Astrocyte (in vitro differentiated cells and primary cell): ENCODE data around the gene RBPJ. TPM values are rescaled to one million over a fixed set of nuclear protein-coding genes. Genes with fewer than 3 reads are reported as not detected.

Experiments
- DNase-seq: peaks from one replicate; pipeline ENCODE4 v3.0.0-alpha.2; 2010; ENCODE audit warnings: low read depth
- FAIRE-seq: peaks from 2 replicates; lab custom pipeline; 2011; peaks lifted over from hg19 to GRCh38; lab: Jason Lieb, UNC
- H2AFZ ChIP-seq: 2 replicates; pipeline ENCODE4 v1.6.0; 2012; ENCODE audit warnings: low read depth, low read length, inconsistent platforms
- H3K27ac ChIP-seq: 2 replicates; pipeline ENCODE4 v1.5.1; 2011; ENCODE audit warnings: low read depth, low read length, inconsistent platforms
- H3K27me3 ChIP-seq: 2 replicates; pipeline ENCODE4 v1.6.0; 2011; ENCODE audit warnings: low read length, inconsistent platforms; ENCODE audit not compliant: insufficient read depth
- H3K36me3 ChIP-seq: 2 replicates; pipeline ENCODE4 v1.5.1; 2011; ENCODE audit warnings: low read length, inconsistent platforms; ENCODE audit not compliant: insufficient read depth
- H3K4me1 ChIP-seq: 2 replicates; pipeline ENCODE4 v1.5.1; 2011; ENCODE audit warnings: low read length, inconsistent platforms; ENCODE audit not compliant: insufficient read depth
- H3K4me2 ChIP-seq: 2 replicates; pipeline ENCODE4 v1.6.0; 2012; ENCODE audit warnings: low read length, inconsistent platforms
- H3K4me3 ChIP-seq: 2 replicates; pipeline ENCODE4 v1.5.1; 2011; ENCODE audit warnings: low read depth, mild to moderate bottlenecking, low read length, inconsistent platforms; ENCODE audit not compliant: insufficient read depth
- H3K79me2 ChIP-seq: 2 replicates; pipeline ENCODE4 v1.6.0; 2012; ENCODE audit warnings: mild to moderate bottlenecking, low read length, inconsistent platforms; ENCODE audit not compliant: insufficient read depth
- H3K9ac ChIP-seq: 2 replicates; pipeline ENCODE4 v1.6.0; 2012; ENCODE audit warnings: mild to moderate bottlenecking, low read length, inconsistent platforms
- H3K9me3 ChIP-seq: 2 replicates; pipeline ENCODE4 v1.5.1; 2012; ENCODE audit warnings: low read depth, mild to moderate bottlenecking, low read length, inconsistent platforms; ENCODE audit not compliant: insufficient read depth
- H4K20me1 ChIP-seq: 2 replicates; pipeline ENCODE4 v1.6.0; 2012; ENCODE audit warnings: low read length, inconsistent platforms; ENCODE audit not compliant: insufficient read depth
- H3K27ac Mint-ChIP-seq: one replicate; pipeline ENCODE4 v1.8.0; 2021; ENCODE audit warnings: mild to moderate bottlenecking, mixed read lengths; ENCODE audit not compliant: unreplicated experiment
- H3K27me3 Mint-ChIP-seq: one replicate; pipeline ENCODE4 v1.8.0; 2021; ENCODE audit warnings: low read depth, mixed read lengths; ENCODE audit not compliant: unreplicated experiment
- H3K36me3 Mint-ChIP-seq: one replicate; pipeline ENCODE4 v1.8.0; 2021; ENCODE audit warnings: low read depth, mixed read lengths; ENCODE audit not compliant: unreplicated experiment
- H3K4me1 Mint-ChIP-seq: one replicate; pipeline ENCODE4 v1.8.0; 2021; ENCODE audit warnings: low read depth, mixed read lengths; ENCODE audit not compliant: unreplicated experiment
- H3K4me3 Mint-ChIP-seq: one replicate; pipeline ENCODE4 v1.8.0; 2021; ENCODE audit warnings: mild to moderate bottlenecking, moderate library complexity, mixed read lengths; ENCODE audit not compliant: unreplicated experiment
- H3K9me3 Mint-ChIP-seq: one replicate; pipeline ENCODE4 v1.8.0; 2021; ENCODE audit warnings: mild to moderate bottlenecking, mixed read lengths; ENCODE audit not compliant: unreplicated experiment
- CTCF ChIP-seq: IDR thresholded peaks from 2 replicates; pipeline ENCODE4 v1.5.1; 2011; ENCODE audit warnings: low read depth, mild to moderate bottlenecking, inconsistent platforms, low read length, moderate library complexity; ENCODE audit not compliant: insufficient read depth
- EZH2 ChIP-seq: IDR thresholded peaks from 2 replicates; pipeline ENCODE4 v1.6.1; 2012; ENCODE audit warnings: mild to moderate bottlenecking, low read length, inconsistent platforms; ENCODE audit not compliant: insufficient read depth
- total RNA-seq: library from RNA; stranded (reverse); gene quantifications from 2 replicates; pipeline ENCODE4 v1.2.1, GENCODE V29; 2021

RBPJ gene
- total RNA-seq, 1 donor from 2014 or later: 96.3 TPM

GRCh38 chr4:26459756-26460530, 139.1 kb downstream of the RBPJ start:
- TF ChIP-seq CTCF: no peak
- TF ChIP-seq EZH2: no peak
- H3K27ac ChIP-seq: peak overlapping the region; percentile 9
- H3K4me2 ChIP-seq: peak overlapping the region; percentile 60
- Mint-ChIP-seq H3K27me3 (peaks cover under 1% of the 10 kb centered on the region), H3K27ac (no peak overlapping the region), H3K36me3 (no peaks in the 10 kb centered on the region), H3K4me3 (no peak overlapping the region), H3K9me3 (peaks cover 4% of the 10 kb centered on the region), H3K4me1 (peaks cover 6% of the 10 kb centered on the region)
- DNase-seq: peak; percentile 68
- H3K9ac ChIP-seq: peak overlapping the region; percentile 15
- no peaks in the 10 kb centered on the region for H3K36me3 ChIP-seq
- no peaks in the 10 kb centered on the region for H3K27me3 ChIP-seq
- H3K4me3 ChIP-seq: no peak overlapping the region
- peak; percentile 34 for FAIRE-seq
- H3K9me3 ChIP-seq: peaks cover 4% of the 10 kb centered on the region
- H4K20me1 ChIP-seq: no peaks in the 10 kb centered on the region
- H3K4me1 ChIP-seq: peaks cover 16% of the 10 kb centered on the region
- H2AFZ ChIP-seq: no peak overlapping the region
- no peaks in the 10 kb centered on the region for H3K79me2 ChIP-seq

GRCh38 chr4:26462874-26463273, 142.1 kb downstream of the RBPJ start:
- H3K9me3 ChIP-seq: peaks cover 4% of the 10 kb centered on the region
- no peaks in the 10 kb centered on the region for H3K27me3 ChIP-seq
- H3K4me1 Mint-ChIP-seq: peaks cover 6% of the 10 kb centered on the region
- peaks cover 4% of the 10 kb centered on the region for H3K9me3 Mint-ChIP-seq
- no peak overlapping the region for H3K4me3 ChIP-seq
- no peaks in the 10 kb centered on the region for H3K36me3 ChIP-seq
- no peak for TF ChIP-seq EZH2
- H3K27me3 Mint-ChIP-seq: peaks cover 5% of the 10 kb centered on the region
- DNase-seq (no peak), FAIRE-seq (no peak)
- H3K27ac Mint-ChIP-seq: no peak overlapping the region
- H3K4me1 ChIP-seq: peaks cover 16% of the 10 kb centered on the region
- H3K79me2 ChIP-seq: no peaks in the 10 kb centered on the region
- H2AFZ ChIP-seq: no peak overlapping the region
- no peak overlapping the region for H3K4me3 Mint-ChIP-seq
- no peaks in the 10 kb centered on the region for H4K20me1 ChIP-seq
- H3K9ac ChIP-seq: no peak overlapping the region
- no peak overlapping the region for H3K4me2 ChIP-seq
- H3K27ac ChIP-seq: no peak overlapping the region
- H3K36me3 Mint-ChIP-seq: no peaks in the 10 kb centered on the region

- H3K4me1 Mint-ChIP-seq: peaks cover 1% of the 10 kb centered on the region
- no peaks in the 10 kb centered on the region for H4K20me1 ChIP-seq
- H3K36me3 ChIP-seq: no peaks in the 10 kb centered on the region
- no peak overlapping the region for H3K27ac ChIP-seq
- no peaks in the 10 kb centered on the region for H3K27me3 ChIP-seq
- no peak overlapping the region for H3K4me3 Mint-ChIP-seq
- DNase-seq (no peak), FAIRE-seq (no peak)
- no peak overlapping the region for H3K9ac ChIP-seq
- no peak overlapping the region for H2AFZ ChIP-seq
- H3K4me2 ChIP-seq: no peak overlapping the region
- no peaks in the 10 kb centered on the region for H3K79me2 ChIP-seq
- no peak overlapping the region for H3K27ac Mint-ChIP-seq
- TF ChIP-seq CTCF (no peak), EZH2 (no peak)
- H3K4me1 ChIP-seq: peaks cover 12% of the 10 kb centered on the region
- peaks cover 5% of the 10 kb centered on the region for H3K27me3 Mint-ChIP-seq
- H3K4me3 ChIP-seq: no peak overlapping the region
- H3K9me3 ChIP-seq: peaks cover 4% of the 10 kb centered on the region
- H3K36me3 Mint-ChIP-seq: no peaks in the 10 kb centered on the region
- H3K9me3 Mint-ChIP-seq: peaks cover 6% of the 10 kb centered on the region
Measured at GRCh38 chr4:26463386-26463785, 142.6 kb downstream of the RBPJ start.
